Hepatocyte (in vitro differentiated cells): ENCODE measurements around the gene FAM89B.

Source experiments
- CTCF ChIP-seq: fragments of 200-600 bp; sonication (generic); IDR thresholded peaks from 2 replicates; pipeline ENCODE4 v1.5.1; 2016; ENCODE audit warnings: antibody characterized with exemption, mild to moderate bottlenecking; ENCODE audit not compliant: poor library complexity
- EZH2 ChIP-seq: fragments of 200-600 bp; sonication (generic); IDR thresholded peaks from 2 replicates; pipeline ENCODE4 v1.6.1; 2016; ENCODE audit warnings: antibody characterized with exemption, mild to moderate bottlenecking, borderline replicate concordance
- EZH2phosphoT487 ChIP-seq: fragments of 200-600 bp; sonication (generic); IDR thresholded peaks from one replicate; pipeline ENCODE4 v1.6.1; 2018; ENCODE audit warnings: antibody characterized with exemption, mild to moderate bottlenecking, low read depth, moderate library complexity; ENCODE audit not compliant: unreplicated experiment, severe bottlenecking

GRCh38 chr11:65524741-65525545 is 47.4 kb upstream of the FAM89B start, which contains the start of gene SCYL1:
- TF ChIP-seq CTCF (no peak), EZH2phosphoT487 (no peak), EZH2 (no peak)
